Measurements from ENCODE around the gene AKAP7. TPM values are rescaled to one million over a fixed set of nuclear protein-coding genes. Genes with fewer than 3 reads are reported as not detected.

The AKAP7 gene
- total RNA-seq, 1 donor from 2014 or later, result 4.6 TPM

GRCh38 chr6:131314838-131315237 is 179.6 kb downstream of the AKAP7 start:
- Mint-ChIP-seq H3K9me3 (ENCODE audit: unreplicated experiment) (peaks cover 7% of the 10 kb centered on the region), H3K4me1 (ENCODE audit: low read depth, unreplicated experiment) (no peaks in the 10 kb centered on the region), H3K27ac (ENCODE audit: unreplicated experiment) (no peak overlapping the region), H3K36me3 (ENCODE audit: low read depth, unreplicated experiment) (no peaks in the 10 kb centered on the region), H3K27me3 (ENCODE audit: low read depth, unreplicated experiment) (peaks cover 3% of the 10 kb centered on the region), H3K4me3 (ENCODE audit: unreplicated experiment) (no peak overlapping the region)
- TF ChIP-seq CTCF (IDR thresholded peaks at IDR 0.05; ENCODE audit: insufficient read depth, low read depth, low read length) (no peak), EZH2 (IDR thresholded peaks at IDR 0.05; ENCODE audit: insufficient read depth, low read length) (no peak)
- Histone ChIP-seq H3K9ac (ENCODE audit: low read length) (no peak overlapping the region), H3K4me1 (ENCODE audit: insufficient read depth, low read length) (no peaks in the 10 kb centered on the region), H3K27me3 (ENCODE audit: insufficient read depth, low read length) (no peaks in the 10 kb centered on the region), H3K4me2 (ENCODE audit: low read length) (no peak overlapping the region), H3K79me2 (ENCODE audit: insufficient read depth, low read length) (no peaks in the 10 kb centered on the region), H3K36me3 (ENCODE audit: insufficient read depth, low read length) (no peaks in the 10 kb centered on the region), H3K4me3 (ENCODE audit: insufficient read depth, low read depth, low read length) (no peak overlapping the region), H3K9me3 (ENCODE audit: insufficient read depth, low read depth, low read length) (no peaks in the 10 kb centered on the region), H3K27ac (ENCODE audit: low read depth, low read length) (no peak overlapping the region), H4K20me1 (ENCODE audit: insufficient read depth, low read length) (no peaks in the 10 kb centered on the region), H2AFZ (ENCODE audit: low read depth, low read length) (no peak overlapping the region)
- FAIRE-seq (no peak), DNase-seq (ENCODE audit: low read depth) (no peak)

GRCh38 chr6:131316654-131317053 is 181.4 kb downstream of the AKAP7 start:
- H3K27ac Mint-ChIP-seq (ENCODE audit: unreplicated experiment), result no peak overlapping the region

More at GRCh38 chr6:131316654-131317053, 181.4 kb downstream of the AKAP7 start:
- Histone ChIP-seq H2AFZ (ENCODE audit: low read depth, low read length) (no peak overlapping the region), H3K27me3 (ENCODE audit: insufficient read depth, low read length) (no peaks in the 10 kb centered on the region), H3K4me3 (ENCODE audit: insufficient read depth, low read depth, low read length) (no peak overlapping the region), H3K4me2 (ENCODE audit: low read length) (no peak overlapping the region), H4K20me1 (ENCODE audit: insufficient read depth, low read length) (no peaks in the 10 kb centered on the region), H3K4me1 (ENCODE audit: insufficient read depth, low read length) (no peaks in the 10 kb centered on the region), H3K79me2 (ENCODE audit: insufficient read depth, low read length) (no peaks in the 10 kb centered on the region), H3K36me3 (ENCODE audit: insufficient read depth, low read length) (no peaks in the 10 kb centered on the region), H3K27ac (ENCODE audit: low read depth, low read length) (no peak overlapping the region), H3K9ac (ENCODE audit: low read length) (no peak overlapping the region), H3K9me3 (ENCODE audit: insufficient read depth, low read depth, low read length) (no peaks in the 10 kb centered on the region)
- no peaks in the 10 kb centered on the region for H3K4me1 Mint-ChIP-seq (ENCODE audit: low read depth, unreplicated experiment)
- H3K4me3 Mint-ChIP-seq (ENCODE audit: unreplicated experiment), result no peak overlapping the region
- no peak for TF ChIP-seq CTCF (IDR thresholded peaks at IDR 0.05; ENCODE audit: insufficient read depth, low read depth, low read length)
- TF ChIP-seq EZH2 (IDR thresholded peaks at IDR 0.05; ENCODE audit: insufficient read depth, low read length), result no peak
- peaks cover 3% of the 10 kb centered on the region for H3K27me3 Mint-ChIP-seq (ENCODE audit: low read depth, unreplicated experiment)
- DNase-seq (ENCODE audit: low read depth), result no peak
- no peak for FAIRE-seq
- peaks cover 7% of the 10 kb centered on the region for H3K9me3 Mint-ChIP-seq (ENCODE audit: unreplicated experiment)
- H3K36me3 Mint-ChIP-seq (ENCODE audit: low read depth, unreplicated experiment), result no peaks in the 10 kb centered on the region
